T-helper 17 cell (primary cell): ENCODE results near the gene DNAJC21. TPM values are rescaled to one million over a fixed set of nuclear protein-coding genes. Genes with fewer than 3 reads are reported as not detected.
"Not testable (repeated sequence)": the region's sequence is repeated elsewhere in the genome, so short reads cannot be mapped to it uniquely, and the experiment has no call there.

Experiments used
- ATAC-seq: fragments of 150-1000 bp; cut with Tn5 transposase; 2 replicates; pipeline ENCODE4 v1.10.0; 2021; ENCODE audit warnings: mild to moderate bottlenecking, moderate library complexity
- DNase-seq, 3 donors: peaks; one replicate each; pipeline versions ENCODE4 v3.0.0 to v3.0.0-alpha.2; 2020 to 2021
- H3K9me3 ChIP-seq: one replicate; pipeline ENCODE4 v1.7.0; 2013; ENCODE audit warnings: low read length, mild to moderate bottlenecking; ENCODE audit not compliant: control insufficient read depth, poor library complexity, severe bottlenecking
- H3K27ac Mint-ChIP-seq: one replicate; pipeline ENCODE4 v1.8.0; 2022; ENCODE audit warnings: mild to moderate bottlenecking, moderate library complexity, mixed read lengths
- H3K27me3 Mint-ChIP-seq: one replicate; pipeline ENCODE4 v1.8.0; 2022; ENCODE audit warnings: mixed read lengths
- H3K36me3 Mint-ChIP-seq: one replicate; pipeline ENCODE4 v1.8.0; 2022; ENCODE audit warnings: low read depth, mixed read lengths
- H3K4me1 Mint-ChIP-seq: one replicate; pipeline ENCODE4 v1.8.0; 2022; ENCODE audit warnings: mild to moderate bottlenecking, mixed read lengths
- H3K4me3 Mint-ChIP-seq: one replicate; pipeline ENCODE4 v1.8.0; 2022; ENCODE audit warnings: mild to moderate bottlenecking, moderate library complexity, mixed read lengths
- total RNA-seq, 4 donors: library from RNA in 2 of 4; stranded (reverse) in 2 of 4; gene quantifications; one replicate each; pipeline ENCODE4 v1.2.3 and lab custom pipeline; 2022 to 2026

DNAJC21 gene
- total RNA-seq, 2 donors from 2014 or later: 54.0 to 54.3 TPM

DNA sequence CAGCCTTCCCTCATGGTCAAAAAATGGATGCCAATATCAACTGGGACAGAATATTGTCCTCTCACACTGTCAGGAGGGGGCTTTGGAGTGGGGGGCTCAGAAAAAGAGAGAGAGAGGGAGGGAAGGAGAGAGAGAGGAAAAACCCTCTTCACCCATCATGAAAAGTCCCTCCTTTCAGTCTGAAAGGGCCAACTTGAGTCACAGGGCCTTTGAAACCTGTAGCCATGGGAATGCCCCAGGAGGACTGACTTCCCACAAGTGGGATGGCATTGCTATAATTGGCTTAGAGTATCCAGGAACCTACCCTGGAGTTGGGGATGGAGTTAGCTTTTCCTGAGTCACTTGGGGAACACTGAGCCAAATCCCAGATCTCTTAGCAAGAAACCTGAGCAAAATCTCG lies 41.2 kb downstream of the DNAJC21 start:
- Mint-ChIP-seq H3K4me1 (no peaks in the 10 kb centered on the region), H3K36me3 (no peaks in the 10 kb centered on the region), H3K27ac (no peak overlapping the region), H3K4me3 (no peak overlapping the region), H3K27me3 (no peaks in the 10 kb centered on the region)
- no peaks in the 10 kb centered on the region for H3K9me3 ChIP-seq
- ATAC-seq: no peak
- DNase-seq: no peak

DNA sequence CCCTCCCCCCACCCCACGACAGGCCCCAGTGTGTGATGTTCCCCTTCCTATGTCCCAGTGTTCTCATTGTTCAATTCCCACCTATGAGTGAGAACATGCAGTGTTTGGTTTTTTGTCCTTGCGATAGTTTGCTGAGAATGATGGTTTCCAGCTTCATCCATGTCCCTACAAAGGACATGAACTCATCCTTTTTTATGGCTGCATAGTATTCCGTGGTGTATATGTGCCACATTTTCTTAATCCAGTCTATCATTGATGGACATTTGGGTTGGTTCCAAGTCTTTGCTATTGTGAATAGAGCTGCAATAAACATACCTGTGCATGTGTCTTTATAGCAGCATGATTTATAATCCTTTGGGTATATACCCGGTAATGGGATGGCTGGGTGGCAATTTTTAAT lies 42.3 kb downstream of the DNAJC21 start:
- not testable (repeated sequence) for H3K36me3 Mint-ChIP-seq, H3K27ac Mint-ChIP-seq, H3K4me3 Mint-ChIP-seq, H3K27me3 Mint-ChIP-seq, ATAC-seq, DNase-seq, H3K4me1 Mint-ChIP-seq, H3K9me3 ChIP-seq

DNA sequence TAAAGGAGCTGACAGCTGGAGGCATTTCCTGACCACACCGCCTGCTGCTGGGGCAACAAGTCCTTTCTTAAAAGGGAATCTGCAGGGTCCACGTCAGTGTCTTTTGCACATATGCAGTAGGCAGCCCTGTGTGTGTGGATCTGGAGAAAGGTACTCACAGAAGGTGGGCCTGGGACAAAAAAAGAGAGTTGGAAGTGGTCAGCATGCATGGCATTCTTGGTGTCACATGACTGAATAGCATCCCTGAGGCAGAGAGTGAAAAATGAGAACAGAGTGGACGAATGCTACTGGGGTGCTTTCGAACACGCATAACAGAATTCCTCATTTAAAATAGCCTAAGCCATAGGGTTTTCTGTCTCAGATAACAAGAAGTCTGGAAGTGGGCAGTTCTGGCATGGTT lies 47.0 kb downstream of the DNAJC21 start:
- H3K36me3 Mint-ChIP-seq: peaks cover 6% of the 10 kb centered on the region
- H3K27ac Mint-ChIP-seq: no peak overlapping the region
- no peak for DNase-seq
- no peak overlapping the region for H3K4me3 Mint-ChIP-seq
- no peaks in the 10 kb centered on the region for H3K27me3 Mint-ChIP-seq
- H3K9me3 ChIP-seq: no peaks in the 10 kb centered on the region
- no peak for ATAC-seq
- no peaks in the 10 kb centered on the region for H3K4me1 Mint-ChIP-seq

DNA sequence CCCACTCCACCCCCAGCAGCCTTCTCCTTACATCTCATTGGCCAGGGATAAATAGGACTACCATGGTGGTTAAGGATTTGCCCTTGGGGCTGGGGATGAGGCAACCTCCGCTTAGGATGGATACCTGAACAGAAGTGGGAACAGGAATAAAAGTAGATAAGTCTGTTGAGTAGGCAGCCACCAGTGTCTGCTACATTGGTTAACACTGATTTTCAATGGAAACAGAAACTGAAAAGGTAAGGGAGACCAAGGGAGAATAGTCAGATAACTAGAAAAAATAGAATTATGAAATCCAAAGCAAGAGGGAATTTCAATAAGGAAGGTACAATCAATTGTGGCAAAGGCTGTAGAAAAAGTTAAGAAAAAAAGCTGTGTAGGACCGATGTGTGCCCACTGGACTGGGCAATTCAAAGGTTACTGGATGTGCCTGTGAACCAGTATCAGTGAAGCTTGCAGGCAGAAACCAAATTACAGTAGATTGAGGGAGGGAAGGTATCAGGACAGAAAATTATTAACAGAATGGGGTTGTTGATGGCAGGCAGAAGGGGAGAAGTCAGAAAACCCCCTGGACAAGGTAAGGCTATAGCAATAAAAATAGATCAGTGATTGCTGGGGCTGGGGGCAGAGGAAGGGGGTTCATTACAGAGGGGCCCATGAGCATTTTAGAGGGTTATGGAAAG lies 48.7 kb downstream of the DNAJC21 start:
- DNase-seq (no peak), ATAC-seq (no peak)
- Mint-ChIP-seq H3K27ac (no peak overlapping the region), H3K36me3 (peaks cover 6% of the 10 kb centered on the region), H3K4me3 (no peak overlapping the region), H3K27me3 (no peaks in the 10 kb centered on the region), H3K4me1 (no peaks in the 10 kb centered on the region)
- H3K9me3 ChIP-seq: no peaks in the 10 kb centered on the region

DNA sequence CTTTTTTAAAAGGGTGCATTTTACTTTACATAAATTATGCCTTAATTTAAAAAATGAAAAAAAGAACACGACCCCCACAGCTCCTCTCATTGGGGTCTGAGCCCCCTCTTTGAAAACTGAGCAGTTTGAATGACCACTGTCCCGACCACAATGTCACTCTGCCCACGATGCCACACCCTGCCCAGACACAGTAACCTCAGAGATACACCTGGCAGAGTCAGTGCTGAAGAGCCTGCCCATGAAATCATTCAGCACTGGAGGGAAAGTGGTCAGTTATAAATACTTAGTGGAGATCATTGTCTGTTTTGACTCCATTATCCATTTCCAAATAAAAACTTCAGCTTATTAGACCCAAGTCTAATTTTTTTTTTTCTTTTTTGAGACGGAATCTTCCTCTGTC lies 49.3 kb downstream of the DNAJC21 start:
- ATAC-seq: no peak
- Mint-ChIP-seq H3K27me3 (no peaks in the 10 kb centered on the region), H3K4me1 (no peaks in the 10 kb centered on the region), H3K4me3 (no peak overlapping the region), H3K27ac (no peak overlapping the region), H3K36me3 (peaks cover 6% of the 10 kb centered on the region)
- no peak for DNase-seq
- no peaks in the 10 kb centered on the region for H3K9me3 ChIP-seq

DNA sequence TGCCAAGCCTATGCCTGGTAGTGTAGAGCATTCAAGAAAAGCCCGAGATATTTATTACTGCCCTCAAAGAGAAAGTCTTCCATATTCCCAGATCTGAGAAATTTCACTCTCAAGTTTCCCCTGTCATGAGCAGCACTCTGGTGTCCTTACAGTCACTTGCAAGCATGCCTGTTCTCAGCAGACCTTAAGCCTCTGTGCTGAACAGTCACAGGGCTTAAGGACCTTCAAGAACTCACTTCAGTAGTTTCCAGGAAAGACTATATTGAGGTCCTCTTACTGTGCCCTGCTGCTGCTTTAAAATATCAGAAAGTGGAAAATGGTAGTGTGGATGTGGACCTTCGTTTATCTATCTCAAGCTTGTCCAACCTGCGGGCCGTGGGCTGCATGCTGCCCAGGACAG lies 53.5 kb downstream of the DNAJC21 start:
- Mint-ChIP-seq H3K4me1 (no peaks in the 10 kb centered on the region), H3K27ac (no peak overlapping the region), H3K36me3 (peaks cover 4% of the 10 kb centered on the region), H3K4me3 (no peak overlapping the region), H3K27me3 (no peaks in the 10 kb centered on the region)
- DNase-seq: no peak
- H3K9me3 ChIP-seq: no peaks in the 10 kb centered on the region
- no peak for ATAC-seq

DNA sequence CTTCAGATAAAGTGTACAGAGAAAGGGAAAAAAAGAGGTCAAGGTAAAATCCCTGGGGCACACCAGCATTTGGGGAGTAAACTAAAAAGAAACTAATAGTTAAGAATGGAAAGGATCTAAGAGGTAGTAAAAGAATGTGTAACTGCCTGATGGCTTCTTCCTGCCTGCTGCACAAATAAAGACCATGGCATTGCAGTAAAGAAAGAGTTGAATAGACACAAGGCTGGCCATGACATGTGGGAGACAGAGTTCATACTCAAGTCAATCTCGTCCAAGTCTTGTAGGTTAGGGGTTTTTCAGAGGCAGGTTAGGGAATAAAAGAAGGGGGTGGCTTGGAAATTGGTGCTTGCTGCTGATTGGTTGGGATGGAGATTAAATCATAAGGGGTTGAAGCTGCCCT lies 57.6 kb downstream of the DNAJC21 start:
- no peak overlapping the region for H3K27ac Mint-ChIP-seq
- ATAC-seq (no peak), DNase-seq (no peak)
- H3K27me3 Mint-ChIP-seq: peaks cover 21% of the 10 kb centered on the region
- no peak overlapping the region for H3K4me3 Mint-ChIP-seq
- H3K36me3 Mint-ChIP-seq: no peaks in the 10 kb centered on the region
- no peaks in the 10 kb centered on the region for H3K9me3 ChIP-seq
- no peaks in the 10 kb centered on the region for H3K4me1 Mint-ChIP-seq

DNA sequence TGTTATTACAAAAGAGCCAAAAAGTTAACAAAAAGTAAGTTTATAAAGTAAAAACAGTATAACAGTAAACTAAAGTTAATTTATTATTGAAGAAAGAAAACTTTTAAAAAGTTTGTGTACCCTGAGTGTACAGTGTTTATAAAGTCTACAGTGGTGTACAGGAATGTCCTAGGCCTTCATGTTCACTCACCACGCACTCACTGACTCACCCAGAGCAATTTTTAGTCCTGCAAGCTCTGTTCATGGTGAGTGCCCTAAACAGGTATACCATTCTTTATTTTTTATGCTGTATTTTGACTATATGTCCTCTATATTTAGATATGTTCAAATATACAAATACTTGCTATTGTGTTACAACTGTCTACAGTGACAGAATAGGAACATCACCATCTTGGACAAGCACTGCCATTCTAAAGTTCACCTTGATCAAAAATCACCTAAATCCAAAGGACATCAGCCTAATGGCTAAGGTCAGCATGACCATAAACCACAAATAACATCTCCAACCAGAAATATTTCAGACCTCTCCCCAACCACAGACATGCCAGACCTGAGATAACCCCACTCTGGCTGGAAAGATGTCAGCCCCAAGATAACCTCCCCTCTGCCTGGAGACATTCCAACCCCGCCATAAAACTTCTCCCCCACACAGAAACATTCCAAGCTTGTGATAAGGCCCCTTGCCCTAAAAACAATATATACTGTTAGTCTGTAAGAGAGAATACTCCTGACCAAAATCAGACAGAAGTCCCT lies 62.3 kb downstream of the DNAJC21 start:
- Mint-ChIP-seq H3K36me3 (no peaks in the 10 kb centered on the region), H3K27ac (no peak overlapping the region), H3K27me3 (peaks cover 49% of the 10 kb centered on the region), H3K4me1 (no peaks in the 10 kb centered on the region), H3K4me3 (no peak overlapping the region)
- DNase-seq (no peak), ATAC-seq (no peak)
- H3K9me3 ChIP-seq: no peaks in the 10 kb centered on the region

DNA sequence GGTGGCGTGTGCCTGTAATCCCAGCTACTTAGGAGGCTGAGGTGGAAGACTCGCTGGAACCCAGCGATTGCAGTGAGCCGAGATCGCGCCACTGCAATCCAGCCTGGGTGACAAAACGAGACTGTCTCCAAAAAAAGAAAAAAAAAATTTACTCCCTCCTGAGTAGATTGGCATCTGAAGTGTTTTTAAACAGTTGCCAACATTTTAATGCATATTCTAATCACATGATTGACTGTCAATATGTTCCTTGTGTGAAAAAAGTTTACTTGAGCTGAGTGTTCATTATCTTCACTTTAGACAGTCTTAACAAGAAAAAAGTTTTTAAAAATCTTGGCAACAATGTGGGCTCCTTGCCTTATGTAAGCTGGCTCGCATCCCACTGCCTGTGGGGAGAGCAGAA lies 64.6 kb downstream of the DNAJC21 start:
- DNase-seq (no peak), ATAC-seq (no peak)
- Mint-ChIP-seq H3K27me3 (peaks cover 43% of the 10 kb centered on the region), H3K4me1 (no peaks in the 10 kb centered on the region), H3K36me3 (no peaks in the 10 kb centered on the region), H3K27ac (no peak overlapping the region), H3K4me3 (no peak overlapping the region)
- no peaks in the 10 kb centered on the region for H3K9me3 ChIP-seq

DNA sequence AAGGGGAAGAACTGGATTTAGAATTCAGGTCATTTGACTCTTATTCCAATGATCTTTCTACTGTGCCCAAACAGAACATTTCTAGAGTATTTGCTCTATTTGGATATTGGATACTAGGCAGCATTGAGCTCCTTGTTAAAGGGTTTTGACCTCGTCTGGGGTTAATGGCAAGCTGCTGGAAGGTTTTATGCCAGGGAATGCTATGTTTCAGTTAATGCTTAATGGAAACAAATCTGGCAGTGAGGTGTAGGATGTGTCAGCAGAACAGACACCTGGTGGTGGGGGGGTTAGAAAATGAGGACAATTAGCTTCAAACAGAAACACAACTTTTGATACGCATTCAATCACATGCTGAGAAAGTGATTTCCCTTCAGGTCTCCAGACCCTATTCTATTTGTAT lies 66.9 kb downstream of the DNAJC21 start:
- H3K4me3 Mint-ChIP-seq: no peak overlapping the region
- H3K9me3 ChIP-seq: no peaks in the 10 kb centered on the region
- ATAC-seq (no peak), DNase-seq (no peak)
- H3K4me1 Mint-ChIP-seq: peaks cover 4% of the 10 kb centered on the region
- no peak overlapping the region for H3K27ac Mint-ChIP-seq
- peaks cover 31% of the 10 kb centered on the region for H3K27me3 Mint-ChIP-seq
- H3K36me3 Mint-ChIP-seq: no peaks in the 10 kb centered on the region

DNA sequence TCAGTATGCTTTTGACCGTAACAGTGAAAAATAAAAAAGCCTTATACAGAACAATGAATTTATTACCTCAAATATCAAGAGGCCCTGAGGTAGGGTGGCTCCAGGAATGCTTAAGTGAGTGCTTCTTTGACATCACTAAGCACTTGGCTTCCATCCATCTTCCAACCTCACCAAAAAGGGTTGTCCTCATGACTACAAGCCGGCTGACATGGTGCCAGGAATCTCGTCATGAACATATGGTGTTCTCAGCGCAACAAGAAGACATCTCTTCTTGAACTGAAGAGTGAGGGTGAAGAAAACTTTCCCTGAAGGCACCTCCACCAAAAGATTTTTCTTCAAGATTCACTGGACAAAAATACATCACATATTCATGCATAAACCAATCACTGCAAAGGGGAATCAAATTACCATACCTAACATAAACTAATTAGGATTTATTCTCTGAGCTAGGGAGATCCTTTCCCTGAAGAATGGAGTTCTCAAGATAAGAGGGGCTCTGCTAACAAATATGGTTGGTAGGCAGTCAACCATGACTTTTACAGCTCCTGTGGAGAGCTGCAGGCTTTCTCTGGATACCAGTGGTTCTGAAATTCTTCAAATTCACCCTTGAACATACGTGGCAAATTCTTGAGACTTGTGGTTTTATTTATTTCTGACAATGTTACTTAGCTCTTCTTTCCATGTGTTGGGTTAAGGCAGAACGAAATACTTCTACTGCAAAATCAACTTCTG lies 68.9 kb downstream of the DNAJC21 start:
- H3K36me3 Mint-ChIP-seq: no peaks in the 10 kb centered on the region
- DNase-seq: no peak
- no peaks in the 10 kb centered on the region for H3K9me3 ChIP-seq
- H3K27ac Mint-ChIP-seq: no peak overlapping the region
- peaks cover 4% of the 10 kb centered on the region for H3K4me1 Mint-ChIP-seq
- no peak overlapping the region for H3K4me3 Mint-ChIP-seq
- H3K27me3 Mint-ChIP-seq: peaks cover 37% of the 10 kb centered on the region
- no peak for ATAC-seq

DNA sequence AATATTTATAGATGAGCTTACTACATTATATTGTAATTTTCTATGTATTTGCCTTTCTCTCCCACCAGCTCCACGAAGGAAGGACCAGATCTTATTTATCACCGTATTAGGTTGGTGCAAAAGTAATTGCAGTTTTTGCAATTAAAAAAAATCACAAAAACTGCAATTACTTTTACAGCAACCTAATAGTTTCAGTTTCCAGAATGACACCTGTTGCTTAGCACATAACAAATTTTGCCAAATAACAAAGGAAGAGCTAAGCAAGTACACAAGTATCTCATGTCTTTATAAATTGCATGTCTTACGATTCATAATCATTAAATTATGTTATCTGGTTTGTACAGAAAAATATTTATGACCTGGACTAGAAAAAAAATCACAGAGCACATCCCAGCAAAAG lies 72.5 kb downstream of the DNAJC21 start:
- ATAC-seq: no peak
- no peak overlapping the region for H3K27ac Mint-ChIP-seq
- no peaks in the 10 kb centered on the region for H3K36me3 Mint-ChIP-seq
- H3K4me1 Mint-ChIP-seq: peaks cover 6% of the 10 kb centered on the region
- peaks cover 44% of the 10 kb centered on the region for H3K27me3 Mint-ChIP-seq
- peak overlapping the region; percentile 36 for H3K4me3 Mint-ChIP-seq
- no peak for DNase-seq
- H3K9me3 ChIP-seq: no peaks in the 10 kb centered on the region

DNA sequence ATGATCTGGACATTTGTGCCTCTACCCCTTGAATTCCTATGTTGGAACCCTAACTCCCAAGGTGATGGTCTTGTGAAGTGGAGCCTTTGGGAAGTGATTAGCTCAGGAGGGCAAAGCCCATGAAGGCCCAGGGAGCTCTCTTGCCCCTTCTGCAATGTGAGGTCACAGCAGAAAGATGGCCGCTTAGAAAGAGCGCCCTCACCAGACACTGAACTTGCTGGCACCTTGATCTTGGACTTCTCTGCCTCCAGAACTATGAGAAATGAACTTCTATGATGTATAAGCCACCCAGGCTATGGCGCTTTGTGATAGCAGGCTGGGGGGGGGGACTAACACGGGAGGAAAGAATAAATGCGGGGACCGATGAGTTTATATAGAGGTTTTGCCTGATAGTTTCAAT lies 73.1 kb downstream of the DNAJC21 start:
- no peak overlapping the region for H3K27ac Mint-ChIP-seq
- ATAC-seq (no peak), DNase-seq (no peak)
- peaks cover 6% of the 10 kb centered on the region for H3K4me1 Mint-ChIP-seq
- H3K9me3 ChIP-seq: no peaks in the 10 kb centered on the region
- H3K27me3 Mint-ChIP-seq: peaks cover 50% of the 10 kb centered on the region
- H3K36me3 Mint-ChIP-seq: no peaks in the 10 kb centered on the region
- no peak overlapping the region for H3K4me3 Mint-ChIP-seq
